Dedifferentiated amniotic fluid mesenchymal stem cell (primary cell): Measurements from ENCODE around the gene ZBTB7C.

Source experiments
- DNase-seq: peaks from one replicate; pipeline ENCODE4 v3.0.0-alpha.2; 2016; ENCODE audit errors: extremely low spot score

ZBTB7C gene

DNA sequence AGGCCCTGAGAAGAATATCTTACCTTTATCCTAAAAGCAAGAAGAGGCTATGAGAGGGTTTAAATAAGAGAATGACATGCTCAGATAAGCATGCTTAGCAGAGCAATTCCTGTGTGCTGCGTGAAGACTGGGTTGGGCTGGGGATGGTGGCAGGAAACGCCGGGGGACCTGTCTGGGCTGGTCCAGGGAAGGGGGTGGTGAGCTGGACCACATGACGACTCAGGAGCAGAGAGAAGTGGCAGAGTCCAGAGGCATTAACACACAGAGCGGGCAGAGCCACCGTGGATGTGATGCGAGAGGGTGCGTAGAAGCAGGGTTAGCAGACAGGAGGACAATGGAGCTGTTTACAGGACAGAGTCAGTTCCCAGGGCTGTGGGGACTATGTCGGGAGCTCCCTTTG is 84.5 kb downstream of the ZBTB7C start:
- DNase-seq: no peak

GRCh38 chr18:48323151-48323550 is 86.0 kb downstream of the ZBTB7C start:
- DNase-seq: no peak

DNA sequence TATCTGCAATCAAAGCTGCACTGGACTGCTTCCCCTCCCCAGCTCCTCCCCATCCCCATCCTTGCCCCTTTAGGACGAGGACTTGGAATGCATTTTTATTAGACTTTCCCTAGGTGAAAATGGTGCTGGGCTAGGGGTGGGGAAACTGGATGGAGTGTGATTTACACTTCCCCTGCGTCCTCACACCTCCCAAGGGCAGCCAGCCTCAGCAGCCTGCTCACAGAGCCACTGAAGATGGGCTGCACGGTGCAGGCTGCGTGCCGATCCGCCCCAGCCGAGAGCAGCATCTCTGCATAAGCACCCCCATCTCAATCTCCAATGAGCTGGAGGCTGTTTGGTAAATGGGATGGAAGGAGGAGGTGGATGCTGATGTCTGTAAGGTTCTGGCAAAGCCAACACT is 87.6 kb downstream of the ZBTB7C start:
- no peak for DNase-seq

GRCh38 chr18:48321121-48321520 is 88.1 kb downstream of the ZBTB7C start:
- DNase-seq: no peak

DNA sequence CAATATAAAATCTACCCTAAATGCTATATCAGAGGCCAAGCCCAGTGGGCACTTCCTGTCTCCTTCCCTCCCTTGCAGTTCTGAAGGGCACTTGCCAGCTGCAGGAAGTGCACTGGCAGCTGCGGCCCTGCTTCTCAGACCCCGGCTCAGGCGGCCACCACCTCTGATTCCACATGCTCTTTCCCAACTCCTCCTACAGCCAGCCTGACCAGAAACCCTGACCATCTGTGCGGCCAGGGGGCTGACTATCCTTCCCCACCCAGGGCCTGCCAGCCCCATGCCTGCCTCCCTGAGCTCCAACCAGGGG is 88.6 kb downstream of the ZBTB7C start:
- DNase-seq: no peak

DNA sequence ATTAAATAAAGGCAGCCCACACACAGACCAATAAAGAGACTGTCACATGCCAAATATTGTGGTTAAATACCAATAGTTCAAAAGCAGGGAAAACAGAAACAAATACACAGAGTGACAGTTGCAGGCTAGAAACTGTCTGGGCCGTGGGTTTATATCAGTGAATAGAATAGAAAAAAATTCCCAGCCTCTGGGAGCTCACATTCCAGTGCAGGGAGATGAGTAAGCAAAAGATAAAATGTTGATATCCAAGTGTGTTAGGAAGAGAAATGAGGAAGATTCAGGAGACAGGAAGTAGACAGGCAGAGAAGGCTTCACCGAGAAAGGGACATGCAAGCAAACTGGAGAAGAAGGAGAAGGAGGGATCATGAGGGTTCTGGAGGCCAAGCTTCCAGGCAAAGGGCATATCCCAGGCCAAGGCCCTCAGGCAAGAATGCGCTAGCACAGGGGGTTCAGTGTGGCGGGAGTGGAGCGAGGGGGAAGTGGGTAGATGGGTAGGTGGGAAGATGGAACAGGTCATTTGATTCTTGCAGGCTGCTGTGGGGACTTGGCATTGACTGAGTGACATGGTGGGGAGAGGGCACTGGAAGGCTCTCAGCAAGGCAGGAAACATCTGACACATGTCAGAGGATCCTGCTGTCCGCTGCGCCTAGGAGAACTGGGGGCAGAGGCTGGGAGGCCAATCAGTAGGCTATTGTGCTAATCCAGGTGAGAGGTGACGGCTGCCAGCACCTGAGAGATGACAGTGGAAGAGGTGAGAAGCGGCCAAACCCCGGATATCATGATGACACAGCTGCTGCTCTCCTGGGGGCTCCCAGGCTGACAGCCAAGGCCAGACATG is 89.2 kb downstream of the ZBTB7C start:
- DNase-seq: no peak

GRCh38 chr18:48318436-48318835 is 90.7 kb downstream of the ZBTB7C start:
- DNase-seq: no peak

DNA sequence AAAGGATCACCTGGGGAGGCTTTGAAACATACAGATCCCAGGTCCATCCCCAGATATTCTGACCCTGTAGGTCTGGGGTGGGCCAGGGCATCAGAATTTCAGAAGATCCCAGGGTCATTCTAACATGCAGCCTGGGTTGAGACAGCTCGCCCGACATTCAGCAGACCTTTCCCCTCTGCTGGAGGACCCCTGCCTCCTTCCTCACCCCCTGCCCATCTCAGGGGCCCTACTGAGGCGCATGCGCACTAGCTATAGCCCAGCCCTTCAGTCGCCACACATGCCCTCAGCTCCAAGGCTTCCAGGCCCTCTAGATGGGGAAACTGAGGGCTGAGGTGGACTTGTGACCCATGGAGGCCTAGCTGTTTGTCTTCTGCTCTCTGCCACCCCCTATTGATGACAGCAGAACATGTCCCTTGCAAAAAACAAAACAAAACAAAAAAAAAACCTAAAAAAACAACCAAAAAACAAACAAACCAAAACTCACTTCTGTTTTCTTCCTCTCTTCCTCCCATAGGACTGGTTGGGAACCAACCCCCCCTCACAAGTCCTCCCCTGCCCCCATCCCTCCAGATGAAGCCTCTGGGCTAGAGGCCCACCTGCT is 91.3 kb downstream of the ZBTB7C start:
- DNase-seq: no peak

DNA sequence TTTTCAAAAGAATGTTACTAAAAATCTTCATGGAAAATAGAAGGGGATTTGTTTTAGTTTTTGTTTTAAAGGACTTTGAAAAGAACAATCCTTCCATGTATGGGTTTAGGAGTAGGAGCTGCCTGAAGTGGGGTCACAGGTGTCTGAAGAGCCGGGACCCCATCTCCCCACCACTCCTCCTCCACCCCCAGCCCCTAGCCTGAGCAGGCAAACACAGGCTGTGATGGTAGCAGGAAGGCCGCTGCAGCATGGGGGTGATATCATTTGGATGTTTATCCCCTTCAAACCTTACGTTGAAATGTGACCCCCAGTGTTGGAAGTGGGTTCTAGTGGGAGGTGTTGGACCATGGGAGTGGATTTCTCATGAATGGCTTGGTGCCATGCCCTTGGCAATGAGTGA is 93.0 kb downstream of the ZBTB7C start:
- DNase-seq: no peak

DNA sequence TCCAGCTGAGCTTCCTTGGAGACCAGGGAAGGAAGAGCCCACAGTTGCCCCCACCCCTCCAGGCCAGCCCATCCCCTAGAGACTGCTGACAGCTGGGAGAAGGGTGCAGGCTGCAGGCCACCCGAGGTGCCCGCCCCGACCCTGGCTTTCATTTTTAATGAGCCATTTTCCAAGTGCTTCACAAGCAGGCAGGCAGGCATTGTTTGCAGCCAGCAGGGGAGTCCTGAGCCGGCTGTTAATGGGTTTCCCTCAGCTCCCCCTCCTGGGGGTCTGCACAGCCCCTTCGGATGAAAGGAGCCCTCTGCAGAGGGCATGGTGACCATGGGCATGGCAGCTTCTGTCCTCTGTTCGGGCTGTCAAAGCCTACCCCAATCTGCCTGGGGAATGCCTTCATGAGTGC is 94.5 kb downstream of the ZBTB7C start:
- DNase-seq: no peak

DNA sequence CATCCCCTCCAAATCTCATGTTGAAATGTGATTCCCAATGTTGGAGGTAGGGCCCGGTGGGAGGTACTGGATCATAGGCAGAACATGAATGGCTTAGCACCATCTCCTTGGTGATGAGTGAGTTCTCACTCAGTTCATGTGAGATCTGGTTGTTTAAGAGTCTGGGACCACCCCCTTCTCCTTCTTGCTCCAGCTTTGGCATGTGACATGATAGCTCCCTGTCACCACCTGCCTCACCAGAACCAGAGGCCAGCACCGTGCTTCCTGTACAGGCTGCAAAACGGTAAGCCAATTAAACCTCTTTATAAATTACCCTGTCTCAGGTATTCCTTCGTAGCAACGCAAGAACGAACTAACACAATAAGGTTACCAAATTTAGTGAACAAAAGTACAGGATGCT is 95.4 kb downstream of the ZBTB7C start:
- no peak for DNase-seq

GRCh38 chr18:48312066-48312465 is 97.1 kb downstream of the ZBTB7C start:
- no peak for DNase-seq

GRCh38 chr18:48310999-48311398 is 98.2 kb downstream of the ZBTB7C start:
- no peak for DNase-seq

DNA sequence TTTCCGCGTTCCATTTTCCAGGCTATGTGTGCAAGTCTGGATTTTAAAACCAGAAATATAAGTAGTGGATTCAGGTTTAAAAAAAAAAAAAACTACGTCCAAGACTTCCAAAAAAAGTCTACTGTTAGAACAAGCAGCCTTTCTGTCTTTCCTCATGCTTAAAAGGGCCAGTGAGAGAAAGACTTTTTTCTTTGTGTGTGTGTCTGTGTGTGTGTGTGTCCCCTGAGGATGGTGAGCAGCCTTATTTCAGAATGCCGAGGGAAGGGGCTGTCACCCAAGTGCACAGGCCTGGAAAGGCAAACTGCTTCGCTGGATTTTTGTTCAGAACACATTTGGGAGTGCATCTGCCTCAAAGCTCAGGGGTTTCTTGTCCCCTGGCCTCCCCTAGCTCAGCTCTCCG is 98.8 kb downstream of the ZBTB7C start:
- DNase-seq: no peak

GRCh38 chr18:48308755-48309575 is 100.2 kb downstream of the ZBTB7C start:
- DNase-seq: no peak

GRCh38 chr18:48308027-48308635 is 101.1 kb downstream of the ZBTB7C start:
- no peak for DNase-seq

GRCh38 chr18:48306838-48307237 is 102.3 kb downstream of the ZBTB7C start:
- DNase-seq: no peak

- DNase-seq: no peak
These were observed 104.1 kb downstream of the ZBTB7C start for GRCh38 chr18:48304906-48305693.

GRCh38 chr18:48303883-48304282 is 105.3 kb downstream of the ZBTB7C start:
- DNase-seq: no peak

- DNase-seq: no peak
These were observed 106.4 kb downstream of the ZBTB7C start for GRCh38 chr18:48302736-48303135.

DNA sequence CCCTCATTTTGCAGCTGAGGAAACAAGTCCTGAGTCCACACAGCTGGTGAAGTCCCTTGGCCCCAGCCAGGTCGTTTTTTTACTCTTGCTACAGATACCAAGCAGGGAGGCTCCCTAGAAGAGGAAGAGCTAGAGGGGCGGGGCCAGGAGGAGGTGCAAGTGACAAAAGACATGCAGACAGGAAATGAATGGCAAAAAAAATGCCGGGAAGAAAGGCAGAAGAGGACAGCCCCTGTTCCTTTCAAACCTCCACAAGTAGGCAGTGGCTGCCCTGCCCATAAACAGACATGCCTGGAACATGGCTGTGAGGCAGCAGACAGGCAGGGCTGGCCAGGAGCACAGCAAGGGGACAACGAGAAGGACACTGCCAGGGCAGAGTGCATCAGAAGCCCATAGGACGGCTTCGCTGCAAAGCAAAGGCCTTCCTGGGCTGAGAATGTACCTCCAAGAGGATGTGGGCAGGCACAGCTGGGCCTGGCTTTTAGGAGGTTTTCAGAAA is 108.7 kb downstream of the ZBTB7C start:
- DNase-seq: no peak
